H1 (cell line): ENCODE measurements around the gene DARS2. TPM values are rescaled to one million over a fixed set of nuclear protein-coding genes. Genes with fewer than 3 reads are reported as not detected.
A peak's percentile ranks its signal among the peaks of the same experiment; 100 is the strongest.

Source experiments
- CBX5 ChIP-seq: fragments of 300-800, 300-1000 bp; sonication (generic); IDR thresholded peaks from 2 replicates; pipeline ENCODE4 v1.7.1; 2016; ENCODE audit warnings: antibody characterized with exemption, low read length, low read depth
- CEBPB ChIP-seq: IDR thresholded peaks from 2 replicates; pipeline ENCODE4 v1.6.1; 2012; ENCODE audit warnings: low read depth, low read length
- CHD7 ChIP-seq: fragments of 300-600 bp; sonication (generic); IDR thresholded peaks from 2 replicates; pipeline ENCODE4 v1.7.1; 2012; ENCODE audit warnings: low read length, moderate library complexity, mild to moderate bottlenecking, inconsistent platforms; ENCODE audit not compliant: insufficient replicate concordance
- HDAC2 ChIP-seq, 2 experiments: fragments of 300-600 bp in 1 of 2; sonication (generic) in 1 of 2; IDR thresholded peaks; 2 replicates each; pipeline ENCODE4 v1.6.1; 2011 to 2012; ENCODE audit warnings: low read depth in 2 of 2, low read length in 2 of 2, mild to moderate bottlenecking in 2 of 2, moderate library complexity in 2 of 2, borderline replicate concordance in 1 of 2, inconsistent platforms in 1 of 2
- JUND ChIP-seq: IDR thresholded peaks from 2 replicates; pipeline ENCODE4 v1.6.1; 2011; ENCODE audit warnings: mild to moderate bottlenecking, improper control_type of control experiment, low read length
- NRF1 ChIP-seq: IDR thresholded peaks from 2 replicates; pipeline ENCODE4 v1.6.1; 2011; ENCODE audit warnings: mild to moderate bottlenecking, low read depth, low read length, improper control_type of control experiment
- POLR2AphosphoS5 ChIP-seq: IDR thresholded peaks from 2 replicates; pipeline ENCODE4 v1.6.1; 2011; ENCODE audit warnings: low read depth, low read length
- SIRT6 ChIP-seq: IDR thresholded peaks from one replicate; pipeline ENCODE4 v1.7.1; 2012; ENCODE audit warnings: low read length, inconsistent platforms
- SIX5 ChIP-seq: IDR thresholded peaks from 2 replicates; pipeline ENCODE4 v1.6.1; 2011; ENCODE audit warnings: mild to moderate bottlenecking, low read depth, low read length
- TAF7 ChIP-seq: optimal IDR thresholded peaks from 2 replicates; pipeline ENCODE3; 2011; ENCODE audit warnings: low read depth, mild to moderate bottlenecking, inconsistent platforms, low read length, moderate library complexity, borderline replicate concordance
- polyA plus RNA-seq, 7 experiments: library from polyadenylated mRNA; depleted of rRNA in 3 of 7; stranded (reverse) in 5 of 7; unstranded in 2 of 7; fragments of >200 nt in 5 of 7; fragments of 200-250 nt in 2 of 7; gene quantifications; 1 replicate in 5 of 7; 2 replicates in 1 of 7; 4 replicates in 1 of 7; pipeline versions ENCODE4 v1.2.1 to v1.2.3, GENCODE V29; 2011 to 2013; ENCODE audit warnings: missing spikeins in 2 of 7, mixed read lengths in 2 of 7
- total RNA-seq: library from RNA; stranded (reverse); fragmentation: NEBNext Ultra II Directional; extraction: Animal tissue kit (Norgen Biotek cat#: 25700); gene quantifications from 2 replicates; pipeline ENCODE4 v1.2.1, GENCODE V29; 2021

DARS2 gene
- total and polyA plus RNA-seq, 2 of the 8 experiments (the other 6 are each of a cell fraction or from before 2014, with no cell fraction given) = 21.0 to 35.2 TPM

GRCh38 chr1:173863224-173864161 is 39.0 kb downstream of the DARS2 start (continued):
- TF ChIP-seq CHD7 (peak; percentile 57), POLR2AphosphoS5 (peak; percentile 90), CEBPB (no peak), JUND (no peak), NRF1 (peak; percentile 3; the same call in 1 of the 2 replicates), SIRT6 (peak; percentile 50), CBX5 (no peak), SIX5 (no peak), HDAC2 (IDR thresholded peaks at IDR 0.05; ENCODE audit: borderline replicate concordance in 1 of 2, low read depth in 2 of 2, low read length in 2 of 2) (no peak), TAF7 (peak; percentile 85)
